Neural cell (in vitro differentiated cells): ENCODE results near the gene CD52.
A peak's percentile ranks its signal among the peaks of the same experiment; 100 is the strongest.

Experiments used
- EP300 ChIP-seq: fragments of 450-650 bp; conservative IDR thresholded peaks from 2 replicates; pipeline ENCODE4 v1.6.1; 2014; ENCODE audit warnings: antibody characterized with exemption, mild to moderate bottlenecking, moderate library complexity; ENCODE audit not compliant: poor library complexity, severe bottlenecking
- EZH2 ChIP-seq: fragments of 200-600, 300-800 bp; shearing (Covaris generic), sonication (generic); IDR thresholded peaks from 2 replicates; pipeline ENCODE4 v1.6.1; 2014; ENCODE audit warnings: antibody characterized with exemption, low read length, borderline replicate concordance, mild to moderate bottlenecking; ENCODE audit not compliant: insufficient read depth, poor library complexity, severe bottlenecking
- MXI1 ChIP-seq: fragments of 450-650 bp; conservative IDR thresholded peaks from 2 replicates; pipeline ENCODE4 v1.6.1; 2014; ENCODE audit warnings: antibody characterized with exemption, mild to moderate bottlenecking; ENCODE audit not compliant: poor library complexity, severe bottlenecking
- POLR2AphosphoS5 ChIP-seq: IDR thresholded peaks from 2 replicates; pipeline ENCODE4 v1.6.1; 2012
- RAD21 ChIP-seq: fragments of 450-650 bp; conservative IDR thresholded peaks from 2 replicates; pipeline ENCODE4 v1.6.1; 2014; ENCODE audit warnings: antibody characterized with exemption, mild to moderate bottlenecking, moderate library complexity
- SMC3 ChIP-seq: fragments of 450-650 bp; conservative IDR thresholded peaks from 2 replicates; pipeline ENCODE4 v1.6.1; 2014; ENCODE audit warnings: antibody characterized with exemption, mild to moderate bottlenecking, moderate library complexity; ENCODE audit not compliant: poor library complexity
- TAF1 ChIP-seq: IDR thresholded peaks from 2 replicates; pipeline ENCODE4 v1.6.1; 2012; ENCODE audit warnings: low read depth
- TF ChIP-seq, protein P1 (sequence below): fragments of 450-650 bp; IDR thresholded peaks from 2 replicates; pipeline ENCODE4 v1.5.1; 2014; ENCODE audit warnings: antibody characterized with exemption, mild to moderate bottlenecking, moderate library complexity; ENCODE audit not compliant: poor library complexity, severe bottlenecking
- TF ChIP-seq, protein P2 (sequence below): IDR thresholded peaks from 2 replicates; pipeline ENCODE4 v1.6.1; 2012; ENCODE audit warnings: borderline replicate concordance

DNA sequence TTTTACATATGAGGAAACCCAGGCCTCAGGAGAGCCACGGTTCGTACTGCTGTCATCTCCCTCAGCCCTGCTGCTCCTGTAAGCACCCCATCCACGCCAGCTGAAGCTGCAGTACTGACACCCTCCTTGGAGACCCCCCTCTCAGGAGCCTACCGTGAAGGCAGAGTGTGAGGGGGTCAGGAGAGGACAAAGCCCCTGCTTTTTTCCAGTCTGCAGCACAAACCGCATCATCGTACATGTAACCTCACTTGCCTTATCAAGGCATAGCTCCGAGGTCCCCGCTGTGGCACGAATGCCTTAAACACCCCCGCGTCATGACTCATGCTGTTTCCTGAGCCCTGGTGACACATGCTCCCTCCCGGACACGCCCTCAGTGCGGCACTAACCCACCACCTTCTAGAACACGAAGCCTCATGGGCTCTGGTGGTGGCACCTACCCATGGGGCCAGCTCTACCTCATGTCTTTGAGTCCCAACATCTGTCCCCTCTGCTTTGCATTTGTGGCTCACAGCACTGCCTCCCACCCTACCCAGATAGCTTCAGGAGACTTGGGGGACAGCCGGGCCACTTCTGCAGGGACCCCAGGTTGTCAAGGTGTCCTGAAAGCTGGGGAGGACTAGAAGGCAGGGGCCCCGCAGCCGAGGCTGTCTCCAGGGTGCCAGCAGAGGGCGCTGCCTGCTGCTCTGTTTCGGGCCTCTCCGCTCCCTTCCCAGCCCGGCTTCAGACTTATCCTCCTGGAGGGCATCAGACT, 33.0 kb upstream of the CD52 start:
- TF ChIP-seq, protein P1, sequence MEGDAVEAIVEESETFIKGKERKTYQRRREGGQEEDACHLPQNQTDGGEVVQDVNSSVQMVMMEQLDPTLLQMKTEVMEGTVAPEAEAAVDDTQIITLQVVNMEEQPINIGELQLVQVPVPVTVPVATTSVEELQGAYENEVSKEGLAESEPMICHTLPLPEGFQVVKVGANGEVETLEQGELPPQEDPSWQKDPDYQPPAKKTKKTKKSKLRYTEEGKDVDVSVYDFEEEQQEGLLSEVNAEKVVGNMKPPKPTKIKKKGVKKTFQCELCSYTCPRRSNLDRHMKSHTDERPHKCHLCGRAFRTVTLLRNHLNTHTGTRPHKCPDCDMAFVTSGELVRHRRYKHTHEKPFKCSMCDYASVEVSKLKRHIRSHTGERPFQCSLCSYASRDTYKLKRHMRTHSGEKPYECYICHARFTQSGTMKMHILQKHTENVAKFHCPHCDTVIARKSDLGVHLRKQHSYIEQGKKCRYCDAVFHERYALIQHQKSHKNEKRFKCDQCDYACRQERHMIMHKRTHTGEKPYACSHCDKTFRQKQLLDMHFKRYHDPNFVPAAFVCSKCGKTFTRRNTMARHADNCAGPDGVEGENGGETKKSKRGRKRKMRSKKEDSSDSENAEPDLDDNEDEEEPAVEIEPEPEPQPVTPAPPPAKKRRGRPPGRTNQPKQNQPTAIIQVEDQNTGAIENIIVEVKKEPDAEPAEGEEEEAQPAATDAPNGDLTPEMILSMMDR = peak; percentile 54
- TF ChIP-seq EZH2 (no peak), POLR2AphosphoS5 (no peak), EP300 (no peak), MXI1 (no peak), RAD21 (no peak), SMC3 (peak; percentile 30), TAF1 (no peak)
- TF ChIP-seq, protein P2, sequence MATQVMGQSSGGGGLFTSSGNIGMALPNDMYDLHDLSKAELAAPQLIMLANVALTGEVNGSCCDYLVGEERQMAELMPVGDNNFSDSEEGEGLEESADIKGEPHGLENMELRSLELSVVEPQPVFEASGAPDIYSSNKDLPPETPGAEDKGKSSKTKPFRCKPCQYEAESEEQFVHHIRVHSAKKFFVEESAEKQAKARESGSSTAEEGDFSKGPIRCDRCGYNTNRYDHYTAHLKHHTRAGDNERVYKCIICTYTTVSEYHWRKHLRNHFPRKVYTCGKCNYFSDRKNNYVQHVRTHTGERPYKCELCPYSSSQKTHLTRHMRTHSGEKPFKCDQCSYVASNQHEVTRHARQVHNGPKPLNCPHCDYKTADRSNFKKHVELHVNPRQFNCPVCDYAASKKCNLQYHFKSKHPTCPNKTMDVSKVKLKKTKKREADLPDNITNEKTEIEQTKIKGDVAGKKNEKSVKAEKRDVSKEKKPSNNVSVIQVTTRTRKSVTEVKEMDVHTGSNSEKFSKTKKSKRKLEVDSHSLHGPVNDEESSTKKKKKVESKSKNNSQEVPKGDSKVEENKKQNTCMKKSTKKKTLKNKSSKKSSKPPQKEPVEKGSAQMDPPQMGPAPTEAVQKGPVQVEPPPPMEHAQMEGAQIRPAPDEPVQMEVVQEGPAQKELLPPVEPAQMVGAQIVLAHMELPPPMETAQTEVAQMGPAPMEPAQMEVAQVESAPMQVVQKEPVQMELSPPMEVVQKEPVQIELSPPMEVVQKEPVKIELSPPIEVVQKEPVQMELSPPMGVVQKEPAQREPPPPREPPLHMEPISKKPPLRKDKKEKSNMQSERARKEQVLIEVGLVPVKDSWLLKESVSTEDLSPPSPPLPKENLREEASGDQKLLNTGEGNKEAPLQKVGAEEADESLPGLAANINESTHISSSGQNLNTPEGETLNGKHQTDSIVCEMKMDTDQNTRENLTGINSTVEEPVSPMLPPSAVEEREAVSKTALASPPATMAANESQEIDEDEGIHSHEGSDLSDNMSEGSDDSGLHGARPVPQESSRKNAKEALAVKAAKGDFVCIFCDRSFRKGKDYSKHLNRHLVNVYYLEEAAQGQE = no peak
